Suprapubic skin (tissue), 4 donors: ENCODE results near the gene SHROOM2.
"Not testable (repeated sequence)": the region's sequence is repeated elsewhere in the genome, so short reads cannot be mapped to it uniquely, and the experiment has no call there.

Source experiments
- EP300 ChIP-seq: sonication (generic); formaldehyde crosslinking; IDR thresholded peaks from one replicate; pipeline ENCODE4 v1.6.1; 2017; ENCODE audit warnings: antibody characterized with exemption
- POLR2A ChIP-seq, 2 donors: fragments of 450-650 bp; IDR thresholded peaks; one replicate each; pipeline ENCODE4 v1.6.1; 2017; ENCODE audit warnings: antibody characterized with exemption in 2 of 2, mild to moderate bottlenecking in 2 of 2, moderate library complexity in 2 of 2
- POLR2AphosphoS5 ChIP-seq, 3 donors: sonication (generic); formaldehyde crosslinking; IDR thresholded peaks; one replicate each; pipeline ENCODE4 v1.6.1; 2017; ENCODE audit warnings: antibody characterized with exemption in 3 of 3
- TF ChIP-seq, protein P1 (sequence below), 2 donors: fragments of 200-600 bp in 1 of 2; fragments of 450-650 bp in 1 of 2; sonication (generic) in 1 of 2; IDR thresholded peaks; one replicate each; pipeline ENCODE4 v1.5.1; 2016 to 2019; ENCODE audit warnings: antibody characterized with exemption in 2 of 2, mild to moderate bottlenecking in 1 of 2, moderate library complexity in 1 of 2

DNA sequence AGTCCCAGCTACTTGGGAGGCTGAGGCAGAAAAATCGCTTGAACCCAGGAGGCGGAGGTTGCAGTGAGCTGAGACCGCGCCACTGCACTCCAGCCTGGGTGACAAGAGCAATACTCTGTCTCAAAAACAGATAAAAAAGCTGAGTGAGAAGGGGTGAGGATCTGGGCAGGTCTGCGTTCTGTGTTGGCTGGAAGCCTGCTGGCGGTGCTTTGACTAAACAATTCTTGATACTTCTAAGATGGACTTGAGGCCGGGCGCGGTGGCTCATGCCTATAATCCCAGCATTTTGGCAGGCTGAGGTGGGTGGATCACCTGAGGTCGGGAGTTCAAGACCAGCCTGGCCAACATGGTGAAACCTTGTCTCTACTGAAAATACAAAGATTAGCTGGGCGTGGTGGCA, 72.5 kb downstream of the SHROOM2 start:
- TF ChIP-seq, protein P1, sequence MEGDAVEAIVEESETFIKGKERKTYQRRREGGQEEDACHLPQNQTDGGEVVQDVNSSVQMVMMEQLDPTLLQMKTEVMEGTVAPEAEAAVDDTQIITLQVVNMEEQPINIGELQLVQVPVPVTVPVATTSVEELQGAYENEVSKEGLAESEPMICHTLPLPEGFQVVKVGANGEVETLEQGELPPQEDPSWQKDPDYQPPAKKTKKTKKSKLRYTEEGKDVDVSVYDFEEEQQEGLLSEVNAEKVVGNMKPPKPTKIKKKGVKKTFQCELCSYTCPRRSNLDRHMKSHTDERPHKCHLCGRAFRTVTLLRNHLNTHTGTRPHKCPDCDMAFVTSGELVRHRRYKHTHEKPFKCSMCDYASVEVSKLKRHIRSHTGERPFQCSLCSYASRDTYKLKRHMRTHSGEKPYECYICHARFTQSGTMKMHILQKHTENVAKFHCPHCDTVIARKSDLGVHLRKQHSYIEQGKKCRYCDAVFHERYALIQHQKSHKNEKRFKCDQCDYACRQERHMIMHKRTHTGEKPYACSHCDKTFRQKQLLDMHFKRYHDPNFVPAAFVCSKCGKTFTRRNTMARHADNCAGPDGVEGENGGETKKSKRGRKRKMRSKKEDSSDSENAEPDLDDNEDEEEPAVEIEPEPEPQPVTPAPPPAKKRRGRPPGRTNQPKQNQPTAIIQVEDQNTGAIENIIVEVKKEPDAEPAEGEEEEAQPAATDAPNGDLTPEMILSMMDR (IDR thresholded peaks at IDR 0.05) = not testable (repeated sequence)
- not testable (repeated sequence) for TF ChIP-seq EP300; POLR2AphosphoS5 (IDR thresholded peaks at IDR 0.05); POLR2A (IDR thresholded peaks at IDR 0.05)
